Colonic mucosa (tissue), 4 donors: ENCODE results near the gene POLD4. TPM values are rescaled to one million over a fixed set of nuclear protein-coding genes. Genes with fewer than 3 reads are reported as not detected.

Experiments
- DNase-seq: peaks from one replicate; pipeline ENCODE4 v3.0.0-alpha.2; 2020
- H3K27ac ChIP-seq: fragments of 200-600 bp; one replicate; pipeline ENCODE4 v1.8.0; 2021
- H3K27me3 ChIP-seq: fragments of 200-600 bp; one replicate; pipeline ENCODE4 v1.8.0; 2021
- H3K36me3 ChIP-seq: fragments of 200-600 bp; one replicate; pipeline ENCODE4 v1.8.0; 2021
- H3K4me1 ChIP-seq: fragments of 200-600 bp; one replicate; pipeline ENCODE4 v1.8.0; 2021; ENCODE audit warnings: mild to moderate bottlenecking
- H3K4me3 ChIP-seq: fragments of 200-600 bp; one replicate; pipeline ENCODE4 v1.8.0; 2021
- H3K9ac ChIP-seq, 2 donors: one replicate each; pipeline ENCODE4 v1.7.0; 2013; ENCODE audit warnings: control low read depth in 2 of 2, low read depth in 2 of 2, low read length in 2 of 2
- H3K9me3 ChIP-seq: fragments of 200-600 bp; one replicate; pipeline ENCODE4 v1.8.0; 2021
- CTCF ChIP-seq: fragments of 200-600 bp; IDR thresholded peaks from one replicate; pipeline ENCODE4 v1.8.0; 2022; ENCODE audit warnings: antibody characterized with exemption, mild to moderate bottlenecking
- intact Hi-C: fragments of 100-400 bp; cut with DNase I; formaldehyde crosslinking; loops from one replicate; pipeline ENCODE4 v1.14.1; 2022
- total RNA-seq, 2 donors: library from RNA; stranded (reverse); fragmentation: NEBNext Ultra II Directional in 1 of 2; extraction: Animal tissue kit (Norgen Biotek cat#: 25700) in 1 of 2; gene quantifications; one replicate each; pipeline ENCODE4 v1.2.1, GENCODE V29; 2021
- donor health status: healthy.
- donor health status: DM: no; HTN: no; CAD: no.
- donor health status: DM: no; HTN: no; CAD: no.

Gene POLD4
- total RNA-seq, 2 donors from 2014 or later: 186 to 203 TPM

- intact Hi-C loops: no loop called here
- no peak for TF ChIP-seq CTCF
- H3K4me3 ChIP-seq: no peak overlapping the region
- H3K36me3 ChIP-seq: no peaks in the 10 kb centered on the region
- DNase-seq: no peak
- H3K27ac ChIP-seq: no peak overlapping the region
- H3K27me3 ChIP-seq: no peaks in the 10 kb centered on the region
- H3K9ac ChIP-seq: no peak overlapping the region
- H3K4me1 ChIP-seq: peaks cover 10% of the 10 kb centered on the region
- H3K9me3 ChIP-seq: no peaks in the 10 kb centered on the region
Measured at GRCh38 chr11:67378544-67378943, 25.2 kb upstream of the POLD4 start.

GRCh38 chr11:67376873-67377808, 23.8 kb upstream of the POLD4 start:
- no peak overlapping the region for H3K4me3 ChIP-seq
- no peaks in the 10 kb centered on the region for H3K27me3 ChIP-seq
- H3K4me1 ChIP-seq: peaks cover 10% of the 10 kb centered on the region
- H3K36me3 ChIP-seq: no peaks in the 10 kb centered on the region
- TF ChIP-seq CTCF: no peak
- no peak for DNase-seq
- H3K27ac ChIP-seq: no peak overlapping the region
- H3K9ac ChIP-seq: no peak overlapping the region
- intact Hi-C loops: no loop called here
- no peaks in the 10 kb centered on the region for H3K9me3 ChIP-seq

GRCh38 chr11:67376063-67376820, 22.9 kb upstream of the POLD4 start:
- no peaks in the 10 kb centered on the region for H3K9me3 ChIP-seq
- H3K4me3 ChIP-seq: no peak overlapping the region
- TF ChIP-seq CTCF: no peak
- no peak overlapping the region for H3K27ac ChIP-seq
- no peak for DNase-seq
- H3K36me3 ChIP-seq: no peaks in the 10 kb centered on the region
- intact Hi-C loops: no loop called here
- H3K27me3 ChIP-seq: no peaks in the 10 kb centered on the region
- H3K9ac ChIP-seq: no peak overlapping the region
- H3K4me1 ChIP-seq: peaks cover 19% of the 10 kb centered on the region

GRCh38 chr11:67375320-67376055, 22.1 kb upstream of the POLD4 start:
- no peak for DNase-seq
- H3K4me3 ChIP-seq: no peak overlapping the region
- H3K9me3 ChIP-seq: no peaks in the 10 kb centered on the region
- peaks cover 19% of the 10 kb centered on the region for H3K4me1 ChIP-seq
- H3K36me3 ChIP-seq: no peaks in the 10 kb centered on the region
- no peak overlapping the region for H3K9ac ChIP-seq
- TF ChIP-seq CTCF: no peak
- no peaks in the 10 kb centered on the region for H3K27me3 ChIP-seq
- intact Hi-C loops: no loop called here
- no peak overlapping the region for H3K27ac ChIP-seq
